Measurements from ENCODE around the gene CFD. TPM values are rescaled to one million over a fixed set of nuclear protein-coding genes. Genes with fewer than 3 reads are reported as not detected.
"Not testable (repeated sequence)": the region's sequence is repeated elsewhere in the genome, so short reads cannot be mapped to it uniquely, and the experiment has no call there.

Gene CFD
- total and polyA plus RNA-seq, 11 donors: 24.2 to 586 (median 103) TPM

DNA sequence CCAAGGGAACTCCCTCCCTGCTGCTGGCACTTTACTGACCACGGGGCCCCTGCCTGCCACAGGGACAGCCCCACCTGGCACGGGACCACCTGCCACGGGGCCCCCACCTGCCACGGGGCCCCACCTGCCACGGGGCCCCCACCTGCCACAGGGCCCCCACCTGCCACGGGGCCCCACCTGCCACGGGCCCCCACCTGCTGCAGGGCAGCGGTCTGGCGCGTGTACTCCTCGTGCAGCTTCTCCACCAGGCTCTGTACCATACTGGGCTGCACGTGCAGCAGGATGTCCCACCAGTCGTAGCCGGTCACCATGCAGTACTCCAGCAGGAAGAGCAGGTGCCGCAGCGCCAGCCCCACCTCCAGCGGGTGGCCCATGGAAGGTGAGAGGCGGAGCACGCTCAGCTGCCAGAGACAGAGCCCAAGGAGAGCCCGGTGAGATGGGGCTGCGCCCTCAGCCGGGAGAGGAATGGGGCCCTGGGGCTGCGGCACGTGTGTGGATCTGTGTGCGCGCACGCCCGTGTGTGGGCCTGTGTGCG, 17.4 kb downstream of the CFD start:
- Histone ChIP-seq H3K27ac (no peak overlapping the region), H3K27me3 (no peaks in the 10 kb centered on the region), H3K9me3 (no peaks in the 10 kb centered on the region), H3K4me3 (no peak overlapping the region), H3K4me1 (peaks cover 0 to 8% (median 0%) of the 10 kb centered on the region in 12 donors), H3K36me3 (peaks cover 0 to 69% (median 53%) of the 10 kb centered on the region in 9 donors)
- DNase-seq: no peak
- ATAC-seq: no peak
- no peak for TF ChIP-seq POLR2A (IDR thresholded peaks at IDR 0.05)
- TF ChIP-seq, protein P1, sequence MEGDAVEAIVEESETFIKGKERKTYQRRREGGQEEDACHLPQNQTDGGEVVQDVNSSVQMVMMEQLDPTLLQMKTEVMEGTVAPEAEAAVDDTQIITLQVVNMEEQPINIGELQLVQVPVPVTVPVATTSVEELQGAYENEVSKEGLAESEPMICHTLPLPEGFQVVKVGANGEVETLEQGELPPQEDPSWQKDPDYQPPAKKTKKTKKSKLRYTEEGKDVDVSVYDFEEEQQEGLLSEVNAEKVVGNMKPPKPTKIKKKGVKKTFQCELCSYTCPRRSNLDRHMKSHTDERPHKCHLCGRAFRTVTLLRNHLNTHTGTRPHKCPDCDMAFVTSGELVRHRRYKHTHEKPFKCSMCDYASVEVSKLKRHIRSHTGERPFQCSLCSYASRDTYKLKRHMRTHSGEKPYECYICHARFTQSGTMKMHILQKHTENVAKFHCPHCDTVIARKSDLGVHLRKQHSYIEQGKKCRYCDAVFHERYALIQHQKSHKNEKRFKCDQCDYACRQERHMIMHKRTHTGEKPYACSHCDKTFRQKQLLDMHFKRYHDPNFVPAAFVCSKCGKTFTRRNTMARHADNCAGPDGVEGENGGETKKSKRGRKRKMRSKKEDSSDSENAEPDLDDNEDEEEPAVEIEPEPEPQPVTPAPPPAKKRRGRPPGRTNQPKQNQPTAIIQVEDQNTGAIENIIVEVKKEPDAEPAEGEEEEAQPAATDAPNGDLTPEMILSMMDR (IDR thresholded peaks at IDR 0.05): no peak
- intact Hi-C loops (cut with DNase I): loop anchor here in 1 of 10 donors (5.0 kb wide), 1 partner anchor 40 kb away; the partner anchor contains the start of gene KISS1R
- 89 to 93% (median 91%) methylated on average over 26 to 29 of the region's 29 CpGs for WGBS, 4 donors

DNA sequence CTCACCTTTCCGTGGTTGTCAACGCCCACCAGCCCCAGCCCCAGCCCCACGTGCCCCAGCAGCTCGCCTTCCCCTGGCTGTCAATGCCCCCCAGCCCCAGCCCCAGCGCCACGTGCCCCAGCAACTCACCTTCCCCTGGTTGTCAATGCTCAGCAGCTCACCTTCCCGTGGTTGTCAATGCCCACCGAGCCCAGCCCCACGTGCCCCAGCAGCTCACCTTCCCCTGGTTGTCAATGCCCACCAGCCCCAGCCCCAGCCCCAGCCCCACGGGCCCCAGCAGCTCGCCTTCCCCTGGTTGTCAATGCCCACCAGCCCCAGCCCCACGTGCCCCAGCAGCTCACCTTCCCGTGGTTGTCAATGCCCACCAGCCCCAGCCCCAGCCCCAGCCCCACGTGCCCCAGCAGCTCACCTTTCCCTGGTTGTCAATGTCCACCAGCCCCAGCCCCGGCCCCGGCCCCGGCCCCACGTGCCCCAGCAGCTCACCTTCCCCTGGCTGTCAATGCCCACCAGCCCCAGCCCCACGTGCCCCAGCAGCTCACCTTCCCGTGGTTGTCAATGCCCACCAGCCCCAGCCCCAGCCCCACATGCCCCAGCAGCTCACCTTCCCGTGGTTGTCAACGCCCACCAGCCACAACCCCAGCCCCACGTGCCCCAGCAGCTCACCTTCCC, 18.7 kb downstream of the CFD start:
- H3K36me3 ChIP-seq: peaks cover 0 to 76% (median 60%) of the 10 kb centered on the region in 9 donors
- not testable (repeated sequence) for ATAC-seq, H3K27me3 ChIP-seq, H3K4me3 ChIP-seq, H3K9me3 ChIP-seq, DNase-seq, H3K27ac ChIP-seq, H3K4me1 ChIP-seq
- WGBS, 4 donors: 85 to 93% (median 91%) methylated on average over 10 to 23 of the region's 23 CpGs
- intact Hi-C loops (cut with DNase I): loop anchor here in 1 of 10 donors (5.0 kb wide), 1 partner anchor 39 kb away; the partner anchor contains the start of gene KISS1R

DNA sequence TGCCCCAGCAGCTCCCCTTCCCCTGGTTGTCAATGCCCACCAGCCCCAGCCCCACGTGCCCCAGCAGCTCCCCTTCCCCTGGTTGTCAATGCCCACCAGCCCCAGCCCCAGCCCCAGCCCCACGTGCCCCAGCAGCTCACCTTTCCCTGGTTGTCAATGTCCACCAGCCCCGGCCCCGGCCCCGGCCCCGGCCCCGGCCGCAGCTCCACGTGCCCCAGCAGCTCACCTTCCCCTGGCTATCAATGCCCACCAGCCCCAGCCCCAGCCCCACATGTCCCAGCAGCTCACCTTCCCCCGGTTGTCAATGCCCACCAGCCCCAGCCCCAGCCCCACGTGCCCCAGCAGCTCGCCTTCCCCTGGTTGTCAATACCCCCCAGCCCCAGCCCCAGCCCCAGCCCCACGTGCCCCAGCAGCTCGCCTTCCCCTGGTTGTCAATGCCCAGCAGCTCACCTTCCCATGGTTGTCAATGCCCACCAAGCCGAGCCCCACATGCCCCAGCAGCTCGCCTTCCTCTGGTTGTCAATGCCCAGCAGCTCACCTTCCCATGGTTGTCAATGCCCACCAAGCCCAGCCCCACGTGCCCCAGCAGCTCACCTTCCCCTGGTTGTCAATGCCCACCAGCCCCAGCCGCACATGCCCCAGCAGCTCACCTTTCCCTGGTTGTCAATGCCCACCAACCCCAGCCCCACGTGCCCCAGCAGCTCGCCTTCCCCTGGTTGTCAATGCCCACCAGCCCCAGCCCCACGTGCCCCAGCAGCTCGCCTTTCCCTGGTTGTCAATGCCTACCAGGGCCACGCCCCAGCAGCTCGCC, 19.5 kb downstream of the CFD start:
- WGBS, 4 donors: 86 to 94% (median 90%) methylated on average over 15 to 24 of the region's 24 CpGs
- not testable (repeated sequence) for H3K4me3 ChIP-seq, H3K27me3 ChIP-seq, H3K27ac ChIP-seq, H3K4me1 ChIP-seq, ATAC-seq, DNase-seq, H3K9me3 ChIP-seq
- H3K36me3 ChIP-seq: peaks cover 0 to 75% (median 66%) of the 10 kb centered on the region in 9 donors
- intact Hi-C loops (cut with DNase I): loop anchor here in 1 of 10 donors (5.0 kb wide), 1 partner anchor 38 kb away; the partner anchor contains the start of gene KISS1R

DNA sequence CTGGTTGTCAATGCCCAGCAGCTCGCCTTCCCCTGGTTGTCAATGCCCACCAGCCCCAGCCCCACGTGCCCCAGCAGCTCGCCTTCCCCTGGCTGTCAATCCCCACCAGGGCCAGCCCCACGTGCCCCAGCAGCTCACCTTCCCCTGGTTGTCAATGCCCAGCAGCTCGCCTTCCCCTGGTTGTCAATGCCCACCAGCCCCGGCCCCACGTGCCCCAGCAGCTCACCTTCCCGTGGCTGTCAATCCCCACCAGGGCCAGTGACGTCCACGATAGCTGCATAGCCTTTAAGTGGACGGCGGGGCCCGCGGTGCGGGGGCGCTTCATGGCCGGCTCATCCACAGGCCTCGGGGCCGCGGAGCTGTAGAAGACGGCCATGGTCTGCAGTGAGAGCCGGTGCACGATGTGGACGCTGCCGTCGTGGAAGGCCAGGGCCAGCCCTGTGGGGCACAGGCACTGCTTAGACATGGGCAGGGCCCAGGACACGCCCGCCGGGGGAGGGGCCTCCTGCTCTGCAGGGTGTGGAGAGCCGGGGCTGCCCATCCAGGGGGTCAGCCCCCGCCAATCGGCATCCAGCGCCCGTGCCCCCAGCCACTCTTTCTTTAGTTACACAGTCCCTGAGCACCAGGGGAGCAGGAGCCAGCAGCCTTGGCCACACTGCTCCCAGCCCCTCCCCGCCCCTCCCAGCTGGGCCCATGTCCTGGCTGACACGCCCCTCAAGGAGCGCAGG, 20.4 kb downstream of the CFD start:
- Histone ChIP-seq H3K4me1 (no peaks in the 10 kb centered on the region), H3K27me3 (no peaks in the 10 kb centered on the region), H3K36me3 (peaks cover 0 to 75% (median 66%) of the 10 kb centered on the region in 9 donors), H3K9me3 (no peaks in the 10 kb centered on the region), H3K27ac (no peak overlapping the region), H3K4me3 (no peak overlapping the region)
- DNase-seq (no peak), ATAC-seq (no peak)
- 89 to 91% (median 90%) methylated on average over 11 to 37 of the region's 37 CpGs for WGBS, 4 donors
- TF ChIP-seq POLR2A (IDR thresholded peaks at IDR 0.05): no peak
- TF ChIP-seq, protein P1 (IDR thresholded peaks at IDR 0.05): no peak
- intact Hi-C loops (cut with DNase I): loop anchor here in 1 of 10 donors (5.0 kb wide), 1 partner anchor 37 kb away; the partner anchor contains the start of gene KISS1R

All from heart left ventricle (tissue), 16 donors.